ENCODE results near the gene SLC7A9. TPM values are rescaled to one million over a fixed set of nuclear protein-coding genes. Genes with fewer than 3 reads are reported as not detected.
"Not testable (repeated sequence)": the region's sequence is repeated elsewhere in the genome, so short reads cannot be mapped to it uniquely, and the experiment has no call there.

SLC7A9 gene
- total RNA-seq, 4 donors from 2014 or later, result 0.33 to 0.78 (median 0.52) TPM; not detected in 1

- WGBS, result 80% methylated on average over 7 of the region's 7 CpGs
- Histone ChIP-seq H3K9me3 (peaks cover 0 to 17% (median 6%) of the 10 kb centered on the region in 4 donors), H3K36me3 (peaks cover 0 to 6% (median 0%) of the 10 kb centered on the region in 4 donors), H3K27me3 (no peaks in the 10 kb centered on the region), H3K4me1 (peaks cover 0 to 6% (median 2%) of the 10 kb centered on the region in 4 donors), H3K4me3 (no peak overlapping the region), H3K27ac (replicated peaks in 1 of 4) (no peak overlapping the region)
- intact Hi-C loops (cut with DNase I), result no loop called here
- no peak for DNase-seq (ENCODE audit: extremely low spot score)
- TF ChIP-seq CTCF (IDR thresholded peaks at IDR 0.05) (no peak), POLR2AphosphoS5 (IDR thresholded peaks at IDR 0.05) (no peak), EP300 (IDR thresholded peaks at IDR 0.05) (no peak), POLR2A (IDR thresholded peaks at IDR 0.05; ENCODE audit: low read depth) (no peak)
These were observed 32.0 kb downstream of the SLC7A9 start for GRCh38 chr19:32837531-32837930.

- H3K4me1 ChIP-seq; H3K27me3 ChIP-seq; H3K9me3 ChIP-seq; intact Hi-C loops (cut with DNase I); DNase-seq (ENCODE audit: extremely low spot score); H3K4me3 ChIP-seq; H3K27ac ChIP-seq (replicated peaks in 1 of 4): not testable (repeated sequence)
- peaks cover 0 to 15% (median under 1%) of the 10 kb centered on the region in 4 donors for H3K36me3 ChIP-seq
- WGBS, result 91% methylated on average over 7 of the region's 7 CpGs
These were observed 36.2 kb downstream of the SLC7A9 start for GRCh38 chr19:32833388-32833787.

GRCh38 chr19:32832825-32833224 lies 36.7 kb downstream of the SLC7A9 start:
- WGBS, result 90% methylated on average over 7 of the region's 7 CpGs
- H3K4me3 ChIP-seq; DNase-seq (ENCODE audit: extremely low spot score); H3K27ac ChIP-seq (replicated peaks in 1 of 4); intact Hi-C loops (cut with DNase I); H3K27me3 ChIP-seq; H3K4me1 ChIP-seq; H3K9me3 ChIP-seq: not testable (repeated sequence)
- H3K36me3 ChIP-seq, result peaks cover 0 to 15% (median 3%) of the 10 kb centered on the region in 4 donors

- H3K9me3 ChIP-seq; DNase-seq (ENCODE audit: extremely low spot score); intact Hi-C loops (cut with DNase I); H3K4me1 ChIP-seq; H3K4me3 ChIP-seq; H3K27me3 ChIP-seq; H3K27ac ChIP-seq (replicated peaks in 1 of 4): not testable (repeated sequence)
- H3K36me3 ChIP-seq, result peaks cover 0 to 15% (median 3%) of the 10 kb centered on the region in 4 donors
- 96% methylated on average over 12 of the region's 12 CpGs for WGBS
These were observed 37.5 kb downstream of the SLC7A9 start for GRCh38 chr19:32832094-32832493.

GRCh38 chr19:32831611-32832010 lies 38.0 kb downstream of the SLC7A9 start:
- peaks cover 0 to 6% (median 2%) of the 10 kb centered on the region in 4 donors for H3K4me1 ChIP-seq
- H3K27ac ChIP-seq (replicated peaks in 1 of 4), result no peak overlapping the region
- no peaks in the 10 kb centered on the region for H3K27me3 ChIP-seq
- intact Hi-C loops (cut with DNase I), result no loop called here
- TF ChIP-seq POLR2AphosphoS5 (IDR thresholded peaks at IDR 0.05) (no peak), POLR2A (IDR thresholded peaks at IDR 0.05; ENCODE audit: low read depth) (no peak), CTCF (IDR thresholded peaks at IDR 0.05) (no peak), EP300 (IDR thresholded peaks at IDR 0.05) (no peak)
- no peak for DNase-seq (ENCODE audit: extremely low spot score)
- H3K36me3 ChIP-seq, result peaks cover 0 to 15% (median 3%) of the 10 kb centered on the region in 4 donors
- H3K4me3 ChIP-seq, result no peak overlapping the region
- WGBS, result 94% methylated on average over 5 of the region's 5 CpGs
- H3K9me3 ChIP-seq, result no peaks in the 10 kb centered on the region

- no peak overlapping the region for H3K4me3 ChIP-seq
- intact Hi-C loops (cut with DNase I), result no loop called here
- no peaks in the 10 kb centered on the region for H3K9me3 ChIP-seq
- peaks cover 0 to 6% (median 2%) of the 10 kb centered on the region in 4 donors for H3K4me1 ChIP-seq
- TF ChIP-seq CTCF (IDR thresholded peaks at IDR 0.05) (no peak), POLR2AphosphoS5 (IDR thresholded peaks at IDR 0.05) (no peak), EP300 (IDR thresholded peaks at IDR 0.05) (no peak), POLR2A (IDR thresholded peaks at IDR 0.05; ENCODE audit: low read depth) (no peak)
- no peak overlapping the region for H3K27ac ChIP-seq (replicated peaks in 1 of 4)
- DNase-seq (ENCODE audit: extremely low spot score), result no peak
- H3K36me3 ChIP-seq, result peaks cover 0 to 15% (median 3%) of the 10 kb centered on the region in 4 donors
- H3K27me3 ChIP-seq, result no peaks in the 10 kb centered on the region
- 85% methylated on average over 8 of the region's 8 CpGs for WGBS
These were observed 39.1 kb downstream of the SLC7A9 start for GRCh38 chr19:32830231-32831014.

Data from esophagus muscularis mucosa (tissue), 4 donors.